Activated T-helper 17 cell treated with anti-CD3 and anti-CD28 coated beads, Interleukin-2, amount 50 U/mL, for 72 hours (primary cell): Measurements from ENCODE around the gene HSPB9. TPM values are rescaled to one million over a fixed set of nuclear protein-coding genes. Genes with fewer than 3 reads are reported as not detected.

ENCODE experiments used
- ATAC-seq: fragments of 150-1000 bp; cut with Tn5 transposase; replicated peaks from 2 replicates; pipeline ENCODE4 v1.10.0; 2021; ENCODE audit warnings: mild to moderate bottlenecking, moderate library complexity
- H3K27ac Mint-ChIP-seq: one replicate; pipeline ENCODE4 v1.8.0; 2022; ENCODE audit warnings: mixed read lengths
- H3K27me3 Mint-ChIP-seq: one replicate; pipeline ENCODE4 v1.8.0; 2022; ENCODE audit warnings: mixed read lengths
- H3K36me3 Mint-ChIP-seq: one replicate; pipeline ENCODE4 v1.8.0; 2022; ENCODE audit warnings: low read depth, mild to moderate bottlenecking, mixed read lengths
- H3K4me1 Mint-ChIP-seq: one replicate; pipeline ENCODE4 v1.8.0; 2022; ENCODE audit warnings: mixed read lengths
- H3K4me3 Mint-ChIP-seq: one replicate; pipeline ENCODE4 v1.8.0; 2022; ENCODE audit warnings: mild to moderate bottlenecking, mixed read lengths
- H3K9me3 Mint-ChIP-seq: one replicate; pipeline ENCODE4 v1.8.0; 2022; ENCODE audit warnings: mixed read lengths
- total RNA-seq, 2 donors: library from RNA; stranded (reverse); gene quantifications; one replicate each; pipeline ENCODE4 v1.2.3, GENCODE V29; 2022

The HSPB9 gene
- total RNA-seq, 2 donors from 2014 or later = 0.13 TPM; not detected in 1

DNA sequence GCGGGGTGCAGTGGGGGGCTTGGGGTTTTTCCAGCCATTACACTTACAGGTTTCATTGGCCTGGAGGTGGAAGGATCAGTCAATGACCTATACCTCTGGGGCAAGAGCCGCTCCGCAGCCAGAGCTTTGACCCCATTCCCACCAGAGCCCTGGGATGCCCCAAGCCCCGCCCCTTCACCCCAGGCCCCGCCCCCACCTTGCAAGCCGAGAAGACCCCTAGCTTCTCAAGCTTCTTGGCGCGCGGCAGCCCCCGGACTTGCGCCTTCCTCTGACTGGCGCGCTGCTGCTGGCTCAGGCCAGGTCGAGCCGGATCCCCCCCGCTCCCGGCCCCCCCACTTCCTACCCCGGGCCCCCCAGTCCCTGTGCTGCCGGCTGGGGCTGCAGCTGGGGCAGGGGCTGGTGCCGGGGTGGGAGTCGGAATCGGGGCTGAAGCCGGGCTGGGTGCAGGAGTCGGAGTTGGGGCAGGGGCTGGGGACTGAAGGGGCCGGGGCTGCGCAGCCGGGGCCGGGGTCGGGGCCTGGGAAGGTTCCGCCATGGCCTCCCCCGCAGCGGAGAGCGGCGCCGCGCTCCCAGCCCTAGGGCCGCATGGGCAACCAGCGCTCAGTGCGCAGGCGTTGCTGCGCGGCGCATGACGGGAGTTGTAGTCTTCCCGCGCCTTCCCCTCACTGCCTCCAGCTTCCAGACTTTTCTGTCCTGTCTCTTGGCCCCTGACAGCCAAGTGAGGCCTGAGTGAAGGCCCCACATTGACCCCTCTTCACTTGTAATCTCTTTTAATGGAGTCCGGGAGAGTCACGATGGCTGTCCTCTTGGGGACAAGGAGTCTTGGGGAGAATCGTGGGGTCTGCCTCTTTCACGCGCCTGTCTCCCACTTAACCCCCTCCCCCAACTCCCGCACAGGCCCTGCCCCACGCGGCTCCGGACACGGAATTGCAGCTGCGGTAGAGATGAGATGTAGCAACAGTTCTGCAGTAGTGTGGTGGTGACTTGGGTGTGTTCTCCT is 1.5 kb upstream of the HSPB9 start, which contains the start of gene KAT2A:
Gene KAT2A, minus strand, starts transcription at position 598 of the 1,000 bp plus-strand sequence. Its CDS starts 63 bp downstream, at position 535.
- H3K9me3 Mint-ChIP-seq = no peaks in the 10 kb centered on the region
- H3K4me1 Mint-ChIP-seq = peaks cover 13% of the 10 kb centered on the region
- H3K36me3 Mint-ChIP-seq = peaks cover 42% of the 10 kb centered on the region
- H3K27ac Mint-ChIP-seq = peak within 1 kb of the TSS; percentile 83
- ATAC-seq = peak; percentile 98
- H3K27me3 Mint-ChIP-seq = no peaks in the 10 kb centered on the region
- peak within 1 kb of the TSS; percentile 77 for H3K4me3 Mint-ChIP-seq

DNA sequence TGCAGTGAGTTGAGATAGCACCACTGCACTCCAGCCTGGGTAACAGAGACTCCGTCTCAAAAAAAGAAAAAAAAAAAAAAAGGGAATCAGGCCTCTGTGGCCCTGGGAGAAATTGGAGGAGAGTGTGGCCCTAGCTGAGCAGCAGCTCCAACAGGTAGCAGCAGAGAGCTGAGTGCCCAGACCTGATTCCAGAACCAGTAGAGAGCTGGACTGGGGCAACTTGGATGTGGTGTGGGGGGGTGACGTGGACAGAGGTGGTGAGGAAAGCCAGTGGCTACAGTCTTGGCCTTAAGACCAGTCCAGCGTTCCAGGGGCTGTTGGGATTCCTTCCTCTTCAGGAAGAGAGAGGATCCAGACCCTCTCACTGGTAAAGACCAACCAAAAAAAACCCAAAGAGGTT is 1.7 kb downstream of the HSPB9 start:
- Mint-ChIP-seq H3K36me3 (peaks cover 53% of the 10 kb centered on the region), H3K4me3 (no peak overlapping the region), H3K9me3 (no peaks in the 10 kb centered on the region), H3K4me1 (no peaks in the 10 kb centered on the region), H3K27ac (peak overlapping the region; percentile 41), H3K27me3 (no peaks in the 10 kb centered on the region)
- ATAC-seq = no peak

DNA sequence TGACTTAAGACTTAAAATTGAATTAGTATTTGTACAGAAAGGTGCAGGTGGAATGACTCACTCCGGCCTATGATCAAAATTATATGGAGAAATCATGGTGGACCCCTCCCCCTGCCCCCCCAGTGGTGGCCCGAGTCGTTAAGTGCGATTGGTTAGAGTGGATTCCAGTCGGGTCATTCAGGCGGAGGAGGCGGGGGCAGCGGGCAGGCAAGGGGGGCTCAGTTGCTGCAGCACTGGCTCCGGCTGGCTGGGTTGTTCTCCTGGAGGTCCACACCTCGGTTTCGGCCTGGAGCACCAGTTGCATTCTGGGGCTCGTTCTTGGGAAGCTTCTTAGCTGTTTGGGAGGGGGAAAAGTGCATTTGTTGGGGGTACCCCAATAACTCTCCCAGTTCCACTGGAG is 3.0 kb downstream of the HSPB9 start:
- no peak overlapping the region for H3K4me3 Mint-ChIP-seq
- H3K27ac Mint-ChIP-seq = no peak overlapping the region
- no peaks in the 10 kb centered on the region for H3K27me3 Mint-ChIP-seq
- H3K9me3 Mint-ChIP-seq = no peaks in the 10 kb centered on the region
- no peak for ATAC-seq
- peaks cover 66% of the 10 kb centered on the region for H3K36me3 Mint-ChIP-seq
- H3K4me1 Mint-ChIP-seq = no peaks in the 10 kb centered on the region

DNA sequence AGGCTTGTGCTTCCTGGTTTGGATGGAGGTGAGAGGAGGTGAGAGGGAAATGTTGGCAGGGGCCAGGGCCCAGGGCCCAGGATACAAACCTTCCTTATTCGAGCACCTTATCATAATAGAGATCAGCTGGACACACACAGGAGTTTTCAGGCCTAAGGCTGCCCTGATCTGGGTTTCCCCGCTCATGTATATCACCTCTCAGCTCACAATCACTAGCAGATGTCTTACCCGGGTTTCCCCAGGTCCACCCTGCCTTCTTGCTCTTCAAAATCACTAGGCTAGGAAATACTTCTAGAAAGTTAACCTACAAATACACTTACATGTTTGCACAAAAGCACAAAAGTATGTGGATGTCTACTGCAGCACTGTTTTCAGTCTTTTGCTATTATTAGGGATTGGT is 4.2 kb downstream of the HSPB9 start:
- H3K36me3 Mint-ChIP-seq = peaks cover 77% of the 10 kb centered on the region
- H3K4me1 Mint-ChIP-seq = peaks cover 5% of the 10 kb centered on the region
- H3K27me3 Mint-ChIP-seq = no peaks in the 10 kb centered on the region
- H3K27ac Mint-ChIP-seq = peak overlapping the region; percentile 12
- H3K9me3 Mint-ChIP-seq = no peaks in the 10 kb centered on the region
- ATAC-seq = no peak
- no peak overlapping the region for H3K4me3 Mint-ChIP-seq

DNA sequence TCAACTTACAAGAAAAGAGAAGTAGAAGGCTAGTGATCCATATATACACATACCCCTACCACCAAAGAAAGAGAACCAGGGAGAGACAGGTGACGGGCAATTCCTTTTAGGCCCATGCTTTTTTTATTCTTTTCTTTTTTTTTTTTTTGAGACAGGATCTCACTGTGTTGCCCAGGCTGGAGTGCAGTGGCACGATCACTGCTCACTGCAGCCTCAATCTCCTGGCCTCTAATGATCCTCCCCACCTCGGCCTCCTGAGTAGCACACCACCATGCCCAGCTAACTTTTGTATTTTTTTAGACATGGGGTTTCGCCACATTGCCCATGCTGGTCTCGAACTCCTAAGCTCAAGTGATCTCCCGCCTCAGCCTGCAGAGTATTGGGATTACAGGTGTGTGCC is 4.8 kb downstream of the HSPB9 start:
- H3K36me3 Mint-ChIP-seq = peaks cover 78% of the 10 kb centered on the region
- peak overlapping the region; percentile 12 for H3K27ac Mint-ChIP-seq
- no peak for ATAC-seq
- no peaks in the 10 kb centered on the region for H3K27me3 Mint-ChIP-seq
- H3K9me3 Mint-ChIP-seq = no peaks in the 10 kb centered on the region
- no peak overlapping the region for H3K4me3 Mint-ChIP-seq
- H3K4me1 Mint-ChIP-seq = peaks cover 6% of the 10 kb centered on the region

DNA sequence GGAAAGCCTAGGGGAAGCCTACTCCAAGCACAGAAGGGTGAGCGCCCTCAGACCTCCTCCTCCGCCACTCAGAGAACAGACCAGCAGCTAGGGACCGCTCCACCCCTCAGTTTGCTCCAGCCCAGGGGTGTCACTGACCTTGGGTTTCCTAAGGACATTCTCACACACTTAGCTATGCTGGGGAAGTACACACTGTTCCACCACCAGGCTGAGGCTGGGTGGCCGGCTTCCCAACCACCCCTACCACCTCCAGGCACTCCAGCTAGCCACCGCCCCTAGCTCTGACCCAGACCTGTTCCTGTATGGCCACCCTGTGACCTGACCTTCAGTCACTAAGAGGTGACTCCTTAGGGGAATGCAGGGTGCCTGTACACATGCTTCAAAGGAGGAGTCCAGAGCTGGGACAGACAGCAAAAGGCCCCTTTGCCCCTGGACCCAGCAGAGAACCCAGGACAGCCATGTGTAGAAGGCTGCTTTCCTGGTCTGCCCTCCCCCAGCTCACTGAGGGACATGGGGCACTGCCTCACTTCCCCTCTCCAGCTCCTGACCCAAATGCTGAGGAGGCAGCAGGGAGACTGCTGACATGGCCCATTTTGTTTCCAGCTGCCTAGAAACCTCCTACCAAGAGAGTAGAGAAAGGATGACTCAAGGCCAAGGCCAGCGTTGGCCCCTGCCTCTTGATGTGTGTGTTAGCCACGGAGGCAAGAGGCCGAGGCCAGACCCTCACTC is 6.7 kb downstream of the HSPB9 start:
- Mint-ChIP-seq H3K9me3 (no peaks in the 10 kb centered on the region), H3K36me3 (peaks cover 91% of the 10 kb centered on the region), H3K4me3 (no peak overlapping the region), H3K4me1 (peaks cover 16% of the 10 kb centered on the region), H3K27me3 (no peaks in the 10 kb centered on the region), H3K27ac (peak overlapping the region; percentile 48)
- no peak for ATAC-seq

DNA sequence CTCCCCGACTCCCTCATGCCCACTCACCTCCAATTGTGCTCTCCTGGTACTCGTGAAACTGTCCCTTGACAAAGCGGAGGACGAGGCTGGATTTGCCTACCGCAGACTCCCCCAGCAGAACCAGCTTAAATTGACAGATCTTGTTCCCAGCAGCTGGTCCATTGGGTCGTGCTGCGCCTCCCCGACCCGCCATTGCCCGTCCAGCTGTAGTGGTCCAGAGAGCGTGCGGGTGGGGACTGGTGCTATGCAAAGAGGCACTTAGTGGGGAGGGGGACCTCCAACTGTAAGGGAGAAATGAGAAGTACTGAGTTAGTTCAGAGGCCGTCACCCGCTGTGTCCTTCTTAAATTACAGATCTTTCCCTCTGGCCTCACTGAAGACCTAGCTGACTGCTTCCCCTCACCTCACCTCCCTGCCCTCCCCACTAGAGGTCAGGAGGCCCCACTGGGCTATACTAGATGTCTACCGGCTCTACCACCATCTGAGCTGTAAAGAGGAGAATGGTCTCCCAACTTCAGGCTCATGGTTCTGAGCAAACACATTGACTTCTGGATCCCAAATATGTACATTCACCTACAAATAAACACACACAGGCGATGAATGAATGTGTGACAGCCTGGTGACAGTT is 7.8 kb downstream of the HSPB9 start:
- Mint-ChIP-seq H3K4me3 (no peak overlapping the region), H3K9me3 (no peaks in the 10 kb centered on the region), H3K27me3 (no peaks in the 10 kb centered on the region), H3K4me1 (peaks cover 17% of the 10 kb centered on the region), H3K36me3 (peaks cover 88% of the 10 kb centered on the region), H3K27ac (peak overlapping the region; percentile 80)
- no peak for ATAC-seq

DNA sequence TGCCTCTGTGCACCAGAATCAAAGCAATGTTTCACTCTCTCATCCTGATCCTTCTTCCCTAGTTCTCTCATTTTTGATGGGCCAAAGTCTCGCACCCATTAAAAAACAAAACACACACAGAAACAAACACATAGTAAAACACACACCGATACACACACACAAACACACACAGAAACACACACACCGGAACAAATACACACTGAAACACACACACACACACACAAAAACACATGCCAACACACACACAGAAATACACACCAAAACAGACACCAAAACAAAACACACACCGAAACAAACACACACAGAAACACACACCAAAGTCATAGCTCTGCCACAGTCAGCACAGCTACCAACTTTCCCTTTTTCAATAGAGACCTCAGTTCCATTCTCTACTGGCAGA is 8.6 kb downstream of the HSPB9 start:
- no peak overlapping the region for H3K4me3 Mint-ChIP-seq
- no peak for ATAC-seq
- no peaks in the 10 kb centered on the region for H3K9me3 Mint-ChIP-seq
- H3K27ac Mint-ChIP-seq = peak overlapping the region; percentile 80
- H3K4me1 Mint-ChIP-seq = peaks cover 25% of the 10 kb centered on the region
- H3K27me3 Mint-ChIP-seq = no peaks in the 10 kb centered on the region
- H3K36me3 Mint-ChIP-seq = peaks cover 88% of the 10 kb centered on the region

DNA sequence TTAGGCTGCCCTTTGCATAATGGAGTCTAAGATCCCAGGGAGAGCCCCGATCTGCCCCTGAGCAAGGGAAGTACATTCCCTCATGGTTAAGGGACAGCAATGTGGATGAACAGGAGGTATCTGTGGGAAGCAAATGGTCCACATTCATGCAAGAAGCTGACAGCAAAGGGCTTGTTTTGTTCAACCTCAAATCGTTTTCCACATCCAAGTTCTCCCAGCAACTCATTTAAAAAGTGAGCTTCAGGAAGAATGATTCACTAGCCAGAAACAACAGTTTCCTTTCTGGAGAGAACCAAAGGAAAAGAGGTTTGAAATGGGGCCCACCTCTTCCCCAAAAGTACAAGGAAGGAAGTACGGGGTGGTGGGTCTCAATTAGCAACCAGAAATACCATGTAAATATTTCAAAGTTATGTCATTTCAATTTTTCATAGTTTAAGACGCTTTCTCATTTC is 9.4 kb downstream of the HSPB9 start:
- Mint-ChIP-seq H3K4me1 (peaks cover 29% of the 10 kb centered on the region), H3K27me3 (no peaks in the 10 kb centered on the region), H3K27ac (peak overlapping the region; percentile 80), H3K36me3 (peaks cover 88% of the 10 kb centered on the region), H3K4me3 (no peak overlapping the region), H3K9me3 (no peaks in the 10 kb centered on the region)
- ATAC-seq = no peak

DNA sequence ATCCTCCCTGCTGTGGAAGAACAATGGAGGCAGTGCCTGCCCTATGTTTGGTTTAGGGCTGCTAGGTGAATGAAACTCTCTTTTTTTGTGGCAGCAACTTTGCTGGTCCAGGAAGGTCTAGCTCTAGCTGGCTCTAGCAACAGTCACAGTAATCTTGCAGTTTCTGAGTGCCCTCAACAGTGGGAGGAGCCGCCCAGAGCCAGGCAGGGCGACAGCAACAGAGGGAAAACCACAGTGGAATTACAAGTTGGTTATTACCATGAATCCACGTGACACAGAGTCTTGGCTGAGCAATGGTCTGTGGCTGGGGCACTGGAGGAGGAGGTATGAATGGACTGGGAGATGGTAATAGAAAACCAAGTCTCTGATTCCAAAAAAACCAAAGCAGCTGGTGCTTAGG is 10.3 kb downstream of the HSPB9 start:
- peaks cover 29% of the 10 kb centered on the region for H3K4me1 Mint-ChIP-seq
- H3K27ac Mint-ChIP-seq = peak overlapping the region; percentile 80
- peaks cover 88% of the 10 kb centered on the region for H3K36me3 Mint-ChIP-seq
- no peaks in the 10 kb centered on the region for H3K9me3 Mint-ChIP-seq
- no peaks in the 10 kb centered on the region for H3K27me3 Mint-ChIP-seq
- ATAC-seq = peak; percentile 93
- H3K4me3 Mint-ChIP-seq = peak overlapping the region; percentile 44

DNA sequence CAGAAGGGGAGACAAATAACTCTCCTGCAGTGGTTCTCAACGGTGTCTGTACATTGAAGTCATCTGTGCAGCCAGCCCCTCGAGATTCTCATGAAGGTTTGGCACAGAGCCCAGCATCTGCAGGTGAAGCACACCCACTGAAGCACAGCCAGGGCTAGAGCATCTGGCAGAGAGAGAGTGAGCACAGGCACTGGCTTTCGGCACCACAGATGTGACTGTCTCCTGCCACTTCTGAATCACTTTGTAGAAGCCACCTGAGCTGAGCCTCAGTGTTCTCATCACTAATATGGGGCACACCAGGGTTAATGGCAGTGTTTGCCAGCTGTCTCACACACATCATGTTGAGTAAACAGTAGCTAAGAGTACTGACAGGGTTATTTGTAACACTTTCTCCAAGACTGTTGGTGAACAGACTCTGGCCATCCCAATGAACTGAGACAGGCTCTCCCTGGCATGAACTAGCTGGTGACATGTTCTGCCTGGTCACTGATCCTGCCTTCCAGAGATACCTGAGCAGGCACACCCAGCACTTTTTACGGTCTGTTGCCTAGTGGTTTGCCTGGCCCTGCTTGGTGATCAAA is 10.9 kb downstream of the HSPB9 start:
- Mint-ChIP-seq H3K27ac (peak overlapping the region; percentile 80), H3K36me3 (peaks cover 86% of the 10 kb centered on the region), H3K4me3 (peak overlapping the region; percentile 44), H3K27me3 (no peaks in the 10 kb centered on the region), H3K4me1 (peaks cover 29% of the 10 kb centered on the region), H3K9me3 (no peaks in the 10 kb centered on the region)
- ATAC-seq = peak; percentile 73

DNA sequence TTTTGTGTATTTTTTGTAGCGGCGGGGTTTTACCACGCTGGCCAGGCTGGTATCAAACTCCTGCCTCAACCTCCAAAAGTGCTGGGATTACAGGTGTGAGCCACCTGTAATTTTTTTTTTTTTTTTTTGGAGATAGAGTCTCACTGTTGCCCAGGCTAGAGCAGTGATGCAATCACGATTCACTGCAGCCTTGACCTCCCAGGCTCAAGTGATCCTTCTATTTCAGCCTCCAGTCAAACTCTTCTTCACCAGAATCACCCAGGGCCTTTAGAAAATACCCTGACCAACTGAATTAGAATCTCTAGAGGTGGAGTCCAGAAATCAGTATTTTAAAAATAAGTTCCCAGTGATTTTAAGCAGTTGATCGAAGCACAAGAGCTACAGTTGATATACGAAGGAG is 12.5 kb downstream of the HSPB9 start:
- Mint-ChIP-seq H3K4me1 (peaks cover 29% of the 10 kb centered on the region), H3K27ac (peak overlapping the region; percentile 71), H3K9me3 (no peaks in the 10 kb centered on the region), H3K27me3 (no peaks in the 10 kb centered on the region), H3K4me3 (no peak overlapping the region), H3K36me3 (peaks cover 70% of the 10 kb centered on the region)
- ATAC-seq = no peak

DNA sequence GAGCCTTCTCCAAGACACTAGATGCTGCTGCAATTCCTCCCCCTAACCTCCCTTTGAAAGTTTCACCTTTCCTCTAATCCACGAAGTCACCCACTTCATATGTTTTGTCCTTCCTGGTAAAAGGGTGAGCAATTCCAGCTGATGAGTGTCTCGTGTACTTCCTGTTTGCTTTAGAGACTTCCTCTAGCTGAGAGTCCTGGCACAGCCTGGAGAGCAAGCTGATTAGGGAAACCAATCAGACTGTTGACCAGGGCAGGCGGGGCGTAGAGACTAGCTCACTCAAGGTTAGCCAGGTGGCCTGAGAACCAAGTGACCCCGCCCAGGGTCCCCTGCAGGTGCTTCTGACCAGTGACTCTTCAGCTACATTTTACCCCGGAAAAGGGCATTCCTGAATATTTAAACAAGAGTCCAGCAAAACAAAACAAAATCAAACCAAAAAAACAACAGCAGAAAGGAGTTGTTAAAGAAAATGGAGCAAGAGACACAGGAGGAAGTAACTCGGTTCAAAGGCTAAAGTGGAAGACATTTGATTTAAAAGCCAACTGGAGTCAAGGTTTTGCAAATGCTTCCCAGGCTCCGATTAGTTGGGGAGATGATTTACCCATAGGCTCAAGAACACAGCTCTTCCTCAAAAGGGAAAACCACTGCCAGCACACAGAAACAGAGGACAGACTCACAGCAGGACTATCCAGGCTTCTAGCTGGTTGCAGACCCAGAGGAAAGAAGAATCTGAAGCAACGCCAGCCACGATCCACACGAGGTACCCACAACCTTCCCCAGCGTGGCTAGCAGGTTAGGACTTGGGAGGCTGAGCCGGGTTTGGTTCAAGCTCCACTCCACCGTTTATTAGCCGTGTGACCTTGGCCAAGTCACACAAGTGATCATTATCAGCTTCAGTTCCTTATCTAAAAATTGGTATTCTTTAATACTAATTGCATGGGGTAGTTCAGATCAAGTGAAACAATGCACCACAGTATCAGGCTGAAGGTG is 13.4 kb downstream of the HSPB9 start:
- H3K36me3 Mint-ChIP-seq = peaks cover 66% of the 10 kb centered on the region
- H3K27ac Mint-ChIP-seq = peak overlapping the region; percentile 71
- H3K27me3 Mint-ChIP-seq = no peaks in the 10 kb centered on the region
- H3K4me3 Mint-ChIP-seq = peak overlapping the region; percentile 35
- peaks cover 29% of the 10 kb centered on the region for H3K4me1 Mint-ChIP-seq
- ATAC-seq = no peak
- H3K9me3 Mint-ChIP-seq = no peaks in the 10 kb centered on the region
